GM18519 (cell line): Measurements from ENCODE around the gene ZFAND3.

Experiments used
- ATAC-seq: cut with Tn5 transposase; IDR thresholded peaks from one replicate; pipeline ENCODE4 v1.9.1; 2021; ENCODE audit warnings: mild to moderate bottlenecking, moderate library complexity; ENCODE audit not compliant: unreplicated experiment, low FRiP score

ZFAND3 gene

GRCh38 chr6:38067263-38067980 is 247.9 kb downstream of the ZFAND3 start:
- no peak for ATAC-seq

- ATAC-seq = no peak
These were observed 249.5 kb downstream of the ZFAND3 start for GRCh38 chr6:38068854-38069590.

GRCh38 chr6:38077488-38078030 is 258.0 kb downstream of the ZFAND3 start:
- ATAC-seq = no peak

GRCh38 chr6:38078671-38079070 is 259.1 kb downstream of the ZFAND3 start:
- no peak for ATAC-seq

GRCh38 chr6:38079107-38079506 is 259.6 kb downstream of the ZFAND3 start:
- ATAC-seq = no peak

- ATAC-seq = no peak
These were observed 260.0 kb downstream of the ZFAND3 start for GRCh38 chr6:38079537-38079936.

- no peak for ATAC-seq
These were observed 260.8 kb downstream of the ZFAND3 start for GRCh38 chr6:38080360-38080759.

- no peak for ATAC-seq
These were observed 261.4 kb downstream of the ZFAND3 start for GRCh38 chr6:38080889-38081288.

- no peak for ATAC-seq
These were observed 265.5 kb downstream of the ZFAND3 start for GRCh38 chr6:38085031-38085430.

GRCh38 chr6:38086346-38086745 is 266.8 kb downstream of the ZFAND3 start:
- ATAC-seq = no peak

GRCh38 chr6:38088010-38088409 is 268.5 kb downstream of the ZFAND3 start:
- ATAC-seq = no peak

- no peak for ATAC-seq
These were observed 269.3 kb downstream of the ZFAND3 start for GRCh38 chr6:38088829-38089228.

- ATAC-seq = no peak
These were observed 272.1 kb downstream of the ZFAND3 start for GRCh38 chr6:38091613-38092012.

- no peak for ATAC-seq
These were observed 272.9 kb downstream of the ZFAND3 start for GRCh38 chr6:38092465-38092864.

- ATAC-seq = no peak
These were observed 273.4 kb downstream of the ZFAND3 start for GRCh38 chr6:38092964-38093363.

GRCh38 chr6:38095054-38095453 is 275.5 kb downstream of the ZFAND3 start:
- ATAC-seq = no peak

- ATAC-seq = no peak
These were observed 279.7 kb downstream of the ZFAND3 start for GRCh38 chr6:38099221-38099620.

GRCh38 chr6:38100380-38100779 is 280.9 kb downstream of the ZFAND3 start:
- no peak for ATAC-seq

GRCh38 chr6:38103921-38104320 is 284.4 kb downstream of the ZFAND3 start:
- no peak for ATAC-seq

GRCh38 chr6:38105066-38105465 is 285.5 kb downstream of the ZFAND3 start:
- ATAC-seq = no peak

GRCh38 chr6:38107073-38107472 is 287.5 kb downstream of the ZFAND3 start:
- no peak for ATAC-seq

- ATAC-seq = no peak
These were observed 291.0 kb downstream of the ZFAND3 start for GRCh38 chr6:38110481-38110971.
